ENCODE data around the gene FBXO36. TPM values are rescaled to one million over a fixed set of nuclear protein-coding genes. Genes with fewer than 3 reads are reported as not detected.

Gene FBXO36, protein sequence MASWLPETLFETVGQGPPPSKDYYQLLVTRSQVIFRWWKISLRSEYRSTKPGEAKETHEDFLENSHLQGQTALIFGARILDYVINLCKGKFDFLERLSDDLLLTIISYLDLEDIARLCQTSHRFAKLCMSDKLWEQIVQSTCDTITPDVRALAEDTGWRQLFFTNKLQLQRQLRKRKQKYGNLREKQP
- 2.3 and 5.3 TPM in 2 replicates for total RNA-seq (2014; rRNA removed; shearing (Covaris generic))
- 6.3 and 6.5 TPM in 2 replicates for polyA plus RNA-seq (2016; fragmentation: Nextera tagmentation; extraction: Ambion mirVana)

DNA sequence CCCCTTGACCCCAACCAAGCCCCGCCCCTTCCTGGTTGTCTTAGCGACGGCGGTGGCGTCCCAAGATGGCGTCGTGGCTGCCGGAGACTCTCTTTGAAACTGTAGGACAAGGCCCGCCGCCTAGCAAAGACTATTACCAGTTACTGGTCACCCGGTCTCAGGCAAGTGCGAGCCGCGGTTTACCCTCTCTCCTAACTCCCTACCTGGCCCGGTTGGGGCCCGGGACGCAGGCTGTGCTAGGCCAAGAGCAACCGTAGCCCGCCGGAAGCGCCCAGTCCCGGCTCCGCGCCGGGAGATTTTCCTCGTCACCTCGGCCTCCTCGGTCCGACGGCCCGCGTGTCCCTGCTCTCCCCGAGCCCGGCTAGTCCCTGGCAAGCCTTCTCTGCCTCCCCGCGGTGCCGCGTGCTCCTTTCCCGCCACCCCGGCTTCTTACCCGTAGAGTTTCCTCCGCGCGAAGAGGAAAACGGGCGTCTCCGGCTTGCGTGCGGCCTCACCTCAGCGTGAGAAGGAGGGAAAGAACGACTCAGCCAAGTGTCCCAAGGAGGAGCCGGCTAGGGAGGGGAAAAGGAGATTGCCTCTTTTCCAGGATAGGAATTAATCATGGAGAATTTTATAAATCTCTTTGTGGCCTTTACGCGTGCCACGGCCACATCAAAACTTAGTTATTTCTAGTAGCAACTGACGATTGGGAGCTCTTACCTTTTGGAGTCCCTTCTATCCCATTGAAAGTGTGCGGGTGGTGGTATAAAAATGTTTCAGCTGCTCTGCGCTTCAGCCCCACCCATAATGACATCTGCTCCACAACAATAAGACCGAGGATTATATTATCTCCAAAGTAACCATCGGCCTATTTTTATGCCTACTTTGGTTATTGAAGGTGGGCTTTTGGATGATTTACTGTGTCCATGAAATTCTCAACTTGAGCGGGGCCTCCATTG, at the start of gene FBXO36:
FBXO36 (plus strand) TSS at position 55 of the 938 bp plus-strand sequence; CDS start at position 66, 11 bp downstream.
- Histone ChIP-seq H3K9me3 (ENCODE audit: low read depth) (no peaks in the 10 kb centered on the region), H3K4me1 (ENCODE audit: insufficient read depth) (peaks cover 11% of the 10 kb centered on the region), H3K36me3 (ENCODE audit: low read depth) (no peaks in the 10 kb centered on the region; the same call in 1 of the 2 replicates), H3F3A (ENCODE audit: insufficient read depth) (peaks cover 28% of the 10 kb centered on the region), H2AFZ (peak within 1 kb of the TSS; percentile 91), H3K4me2 (ENCODE audit: unreplicated experiment) (peak within 1 kb of the TSS; percentile 100), H3K27me3 (replicated peaks; ENCODE audit: insufficient read depth) (no peaks in the 10 kb centered on the region), H3K4me3 (peak within 1 kb of the TSS; percentile 96), H3K9me2 (ENCODE audit: insufficient read depth) (no peaks in the 10 kb centered on the region), H4K20me1 (ENCODE audit: insufficient read depth) (no peaks in the 10 kb centered on the region; the same call in 1 of the 2 replicates), H3K27ac (peak within 1 kb of the TSS; percentile 96), H3K9ac (peak within 1 kb of the TSS; percentile 95), H3K79me2 (ENCODE audit: insufficient read depth) (peaks cover 80% of the 10 kb centered on the region)
- TF ChIP-seq EZH2 (IDR thresholded peaks at IDR 0.05; ENCODE audit: insufficient read depth, poor library complexity, severe bottlenecking) (no peak), EZH2phosphoT487 (IDR thresholded peaks at IDR 0.05; ENCODE audit: insufficient read depth, low read depth) (no peak)
- in situ Hi-C loops (cut with MboI), result no loop called here
- DNase-seq, result peak; percentile 94
- WGBS, 2 experiments (ENCODE audit: low coverage in 1 of 2, low lambda C conversion rate in 2 of 2, missing lambda C conversion rate in 2 of 2), result 0 to 2% methylated on average over 57 to 60 of the region's 61 CpGs

- 0 out of 2 replicates have a peak, but pooled peaks cover 5% of the 10 kb centered on the region for H4K20me1 ChIP-seq (ENCODE audit: insufficient read depth)
- H3K9ac ChIP-seq, result no peak overlapping the region
- no peak for DNase-seq
- H3K4me2 ChIP-seq (ENCODE audit: unreplicated experiment), result no peak overlapping the region
- H3K4me1 ChIP-seq (ENCODE audit: insufficient read depth), result no peaks in the 10 kb centered on the region
- H3K79me2 ChIP-seq (ENCODE audit: insufficient read depth), result peaks cover 100% of the 10 kb centered on the region
- no peaks in the 10 kb centered on the region for H3K9me3 ChIP-seq (ENCODE audit: low read depth)
- in situ Hi-C loops (cut with MboI), result no loop called here
- TF ChIP-seq EZH2 (IDR thresholded peaks at IDR 0.05; ENCODE audit: insufficient read depth, poor library complexity, severe bottlenecking) (no peak), EZH2phosphoT487 (IDR thresholded peaks at IDR 0.05; ENCODE audit: insufficient read depth, low read depth) (no peak)
- peaks cover 22% of the 10 kb centered on the region for H3K36me3 ChIP-seq (ENCODE audit: low read depth)
- no peak overlapping the region for H2AFZ ChIP-seq
- 81 to 91% methylated on average over 1 of the region's 1 CpG for WGBS, 2 experiments (ENCODE audit: low coverage in 1 of 2, low lambda C conversion rate in 2 of 2, missing lambda C conversion rate in 2 of 2)
- no peak overlapping the region for H3K27ac ChIP-seq
- no peak overlapping the region for H3K4me3 ChIP-seq
- no peaks in the 10 kb centered on the region for H3K27me3 ChIP-seq (replicated peaks; ENCODE audit: insufficient read depth)
- 0 out of 2 replicates have a peak, but pooled peaks cover 4% of the 10 kb centered on the region for H3F3A ChIP-seq (ENCODE audit: insufficient read depth)
- H3K9me2 ChIP-seq (ENCODE audit: insufficient read depth), result no peaks in the 10 kb centered on the region
These were observed 49.2 kb upstream of the FBXO36 start for GRCh38 chr2:229873123-229873581.

DNA sequence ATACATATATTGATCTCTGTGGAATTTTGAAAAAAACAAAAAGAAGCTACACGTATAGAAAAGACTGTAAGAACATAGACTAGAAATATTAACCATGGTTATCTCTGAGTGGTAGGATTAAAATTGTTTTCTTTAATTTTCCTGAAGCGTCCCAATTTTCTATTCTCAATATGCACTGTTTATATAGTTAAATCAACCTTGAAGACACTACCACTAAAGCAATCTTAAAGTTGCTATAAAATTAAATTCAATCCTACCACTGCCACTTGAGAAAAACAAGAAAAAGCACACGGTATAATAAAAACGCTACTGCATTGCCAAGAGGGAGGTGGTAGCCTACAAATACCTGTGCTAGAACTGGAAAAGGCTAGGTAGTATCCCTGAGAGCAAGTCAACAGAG, 47.7 kb upstream of the FBXO36 start:
- H3K9ac ChIP-seq, result no peak overlapping the region
- no peaks in the 10 kb centered on the region for H3K9me2 ChIP-seq (ENCODE audit: insufficient read depth)
- H4K20me1 ChIP-seq (ENCODE audit: insufficient read depth), result 0 out of 2 replicates have a peak, but pooled peaks cover 4% of the 10 kb centered on the region
- no peak overlapping the region for H3K4me3 ChIP-seq
- peaks cover 22% of the 10 kb centered on the region for H3K36me3 ChIP-seq (ENCODE audit: low read depth)
- H3K27me3 ChIP-seq (replicated peaks; ENCODE audit: insufficient read depth), result no peaks in the 10 kb centered on the region
- H3K4me2 ChIP-seq (ENCODE audit: unreplicated experiment), result no peak overlapping the region
- H2AFZ ChIP-seq, result no peak overlapping the region
- no peak for DNase-seq
- in situ Hi-C loops (cut with MboI), result no loop called here
- TF ChIP-seq EZH2phosphoT487 (IDR thresholded peaks at IDR 0.05; ENCODE audit: insufficient read depth, low read depth) (no peak), EZH2 (IDR thresholded peaks at IDR 0.05; ENCODE audit: insufficient read depth, poor library complexity, severe bottlenecking) (no peak)
- H3K79me2 ChIP-seq (ENCODE audit: insufficient read depth), result peaks cover 100% of the 10 kb centered on the region
- WGBS, 2 experiments (ENCODE audit: low coverage in 1 of 2, low lambda C conversion rate in 2 of 2, missing lambda C conversion rate in 2 of 2), result 92 to 94% methylated on average over 4 of the region's 4 CpGs
- H3F3A ChIP-seq (ENCODE audit: insufficient read depth), result 0 out of 2 replicates have a peak, but pooled peaks cover 4% of the 10 kb centered on the region
- H3K9me3 ChIP-seq (ENCODE audit: low read depth), result no peaks in the 10 kb centered on the region
- no peak overlapping the region for H3K27ac ChIP-seq
- H3K4me1 ChIP-seq (ENCODE audit: insufficient read depth), result no peaks in the 10 kb centered on the region

DNA sequence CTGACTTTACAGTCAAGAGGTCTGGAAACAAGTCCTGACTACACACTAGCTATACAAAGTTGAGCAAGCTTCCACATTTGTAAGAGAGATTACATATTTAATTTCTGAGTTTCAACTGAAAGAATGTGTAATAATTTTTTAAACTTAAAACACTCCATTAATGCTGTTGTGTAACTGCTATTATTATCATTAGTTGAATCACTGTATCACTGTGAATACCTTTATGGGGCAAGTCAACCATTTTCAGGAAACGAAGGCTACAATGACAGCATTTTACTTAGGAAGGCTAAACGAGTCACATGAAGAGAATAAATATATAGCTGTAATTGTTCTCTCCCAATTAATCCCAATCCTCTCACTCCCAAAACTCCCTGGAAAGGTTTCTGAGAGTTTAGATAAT, 46.8 kb upstream of the FBXO36 start:
- 0 out of 2 replicates have a peak, but pooled peaks cover 5% of the 10 kb centered on the region for H4K20me1 ChIP-seq (ENCODE audit: insufficient read depth)
- H3K27ac ChIP-seq, result no peak overlapping the region
- no peaks in the 10 kb centered on the region for H3K4me1 ChIP-seq (ENCODE audit: insufficient read depth)
- H3K36me3 ChIP-seq (ENCODE audit: low read depth), result peaks cover 28% of the 10 kb centered on the region
- in situ Hi-C loops (cut with MboI), result no loop called here
- H3K27me3 ChIP-seq (replicated peaks; ENCODE audit: insufficient read depth), result no peaks in the 10 kb centered on the region
- H3F3A ChIP-seq (ENCODE audit: insufficient read depth), result 0 out of 2 replicates have a peak, but pooled peaks cover 4% of the 10 kb centered on the region
- DNase-seq, result no peak
- H3K9me3 ChIP-seq (ENCODE audit: low read depth), result no peaks in the 10 kb centered on the region
- no peak overlapping the region for H3K4me3 ChIP-seq
- no peaks in the 10 kb centered on the region for H3K9me2 ChIP-seq (ENCODE audit: insufficient read depth)
- no peak overlapping the region for H3K4me2 ChIP-seq (ENCODE audit: unreplicated experiment)
- no peak overlapping the region for H2AFZ ChIP-seq
- H3K9ac ChIP-seq, result no peak overlapping the region
- H3K79me2 ChIP-seq (ENCODE audit: insufficient read depth), result peaks cover 100% of the 10 kb centered on the region
- TF ChIP-seq EZH2 (IDR thresholded peaks at IDR 0.05; ENCODE audit: insufficient read depth, poor library complexity, severe bottlenecking) (no peak), EZH2phosphoT487 (IDR thresholded peaks at IDR 0.05; ENCODE audit: insufficient read depth, low read depth) (no peak)
- WGBS, 2 experiments (ENCODE audit: low coverage in 1 of 2, low lambda C conversion rate in 2 of 2, missing lambda C conversion rate in 2 of 2), result 50 to 54% methylated on average over 2 of the region's 2 CpGs

Measured in GM23248 (cell line).